Measurements from ENCODE around the gene TSHZ2.

Gene TSHZ2

GRCh38 chr20:53247468-53248103, 275.4 kb downstream of the TSHZ2 start:
- DNase-seq (ENCODE audit: low spot score): no peak

- no peak for DNase-seq (ENCODE audit: low spot score)
Observed at GRCh38 chr20:53250456-53250855, 278.3 kb downstream of the TSHZ2 start.

- DNase-seq (ENCODE audit: low spot score): no peak
Observed at GRCh38 chr20:53252002-53252401, 279.8 kb downstream of the TSHZ2 start.

GRCh38 chr20:53253668-53254067, 281.5 kb downstream of the TSHZ2 start:
- no peak for DNase-seq (ENCODE audit: low spot score)

- no peak for DNase-seq (ENCODE audit: low spot score)
Observed at GRCh38 chr20:53255102-53255710, 283.0 kb downstream of the TSHZ2 start.

GRCh38 chr20:53258741-53259140, 286.6 kb downstream of the TSHZ2 start:
- no peak for DNase-seq (ENCODE audit: low spot score)

GRCh38 chr20:53260168-53260567, 288.0 kb downstream of the TSHZ2 start:
- no peak for DNase-seq (ENCODE audit: low spot score)

- DNase-seq (ENCODE audit: low spot score): no peak
Observed at GRCh38 chr20:53260591-53260990, 288.4 kb downstream of the TSHZ2 start.

- DNase-seq (ENCODE audit: low spot score): no peak
Observed at GRCh38 chr20:53262365-53262764, 290.2 kb downstream of the TSHZ2 start.

GRCh38 chr20:53263554-53264438, 291.6 kb downstream of the TSHZ2 start:
- no peak for DNase-seq (ENCODE audit: low spot score)

- DNase-seq (ENCODE audit: low spot score): no peak
Observed at GRCh38 chr20:53264604-53265003, 292.4 kb downstream of the TSHZ2 start.

- no peak for DNase-seq (ENCODE audit: low spot score)
Observed at GRCh38 chr20:53265304-53265875, 293.2 kb downstream of the TSHZ2 start.

GRCh38 chr20:53269380-53269779, 297.2 kb downstream of the TSHZ2 start:
- DNase-seq (ENCODE audit: low spot score): no peak

- no peak for DNase-seq (ENCODE audit: low spot score)
Observed at GRCh38 chr20:53270792-53271375, 298.7 kb downstream of the TSHZ2 start.

- DNase-seq (ENCODE audit: low spot score): no peak
Observed at GRCh38 chr20:53274365-53274764, 302.2 kb downstream of the TSHZ2 start.

- DNase-seq (ENCODE audit: low spot score): no peak
Observed at GRCh38 chr20:53274807-53275206, 302.6 kb downstream of the TSHZ2 start.

- DNase-seq (ENCODE audit: low spot score): no peak
Observed at GRCh38 chr20:53276143-53276542, 304.0 kb downstream of the TSHZ2 start.

- DNase-seq (ENCODE audit: low spot score): no peak
Observed at GRCh38 chr20:53278555-53278954, 306.4 kb downstream of the TSHZ2 start.

GRCh38 chr20:53279735-53280134, 307.6 kb downstream of the TSHZ2 start:
- no peak for DNase-seq (ENCODE audit: low spot score)

GRCh38 chr20:53281557-53282117, 309.5 kb downstream of the TSHZ2 start:
- DNase-seq (ENCODE audit: low spot score): no peak

GRCh38 chr20:53282217-53282955, 310.2 kb downstream of the TSHZ2 start:
- no peak for DNase-seq (ENCODE audit: low spot score)
